IMR-90 (cell line): ENCODE data around the gene PRKAG2.

Experiments used
- CEBPB ChIP-seq: IDR thresholded peaks from 2 replicates; pipeline ENCODE4 v1.6.1; 2012; ENCODE audit warnings: low read depth, low read length, improper control_type of control experiment
- CTCF ChIP-seq: conservative IDR thresholded peaks from 2 replicates; pipeline ENCODE4 v1.5.1; 2012; ENCODE audit warnings: mild to moderate bottlenecking, low read depth, low read length, improper control_type of control experiment
- MAFK ChIP-seq: IDR thresholded peaks from 2 replicates; pipeline ENCODE4 v1.6.1; 2012; ENCODE audit warnings: low read depth, low read length, improper control_type of control experiment
- POLR2A ChIP-seq: IDR thresholded peaks from 2 replicates; pipeline ENCODE4 v1.6.1; 2012; ENCODE audit warnings: mild to moderate bottlenecking, low read depth, low read length
- RCOR1 ChIP-seq: IDR thresholded peaks from 2 replicates; pipeline ENCODE4 v1.6.1; 2012; ENCODE audit warnings: mild to moderate bottlenecking, low read length, improper control_type of control experiment; ENCODE audit not compliant: insufficient replicate concordance
- SMC3 ChIP-seq: fragments of 150-350 bp; IDR thresholded peaks from 2 replicates; pipeline ENCODE4 v1.6.1; 2016; ENCODE audit warnings: low read depth, mild to moderate bottlenecking, antibody characterized with exemption, low read length, moderate library complexity

- TF ChIP-seq SMC3 (no peak), POLR2A (no peak), CEBPB (no peak), CTCF (no peak), MAFK (no peak), RCOR1 (no peak)
Observed at GRCh38 chr7:151732292-151732691, 144.6 kb downstream of the PRKAG2 start.
